ENCODE results near the gene OPTC.
A peak's percentile ranks its signal among the peaks of the same experiment; 100 is the strongest.
"Not testable (repeated sequence)": the region's sequence is repeated elsewhere in the genome, so short reads cannot be mapped to it uniquely, and the experiment has no call there.

The OPTC gene

GRCh38 chr1:203492748-203493130, 1.2 kb upstream of the OPTC start:
- DNase-seq, result no peak

DNA sequence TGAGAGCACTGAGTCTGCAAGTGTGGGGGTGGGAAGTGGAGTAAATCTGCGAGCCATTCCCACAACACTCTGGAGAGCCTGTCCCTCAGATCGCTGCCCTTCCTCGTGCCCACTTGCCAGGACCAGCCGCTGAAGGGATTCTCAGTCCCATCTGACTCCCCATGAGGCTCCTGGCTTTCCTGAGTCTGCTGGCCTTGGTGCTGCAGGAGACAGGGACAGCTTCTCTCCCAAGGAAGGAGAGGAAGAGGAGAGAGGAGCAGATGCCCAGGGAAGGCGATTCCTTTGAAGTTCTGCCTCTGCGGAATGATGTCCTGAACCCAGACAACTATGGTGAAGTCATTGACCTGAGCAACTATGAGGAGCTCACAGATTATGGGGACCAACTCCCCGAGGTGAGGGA, 1.9 kb downstream of the OPTC start:
- DNase-seq, result no peak

DNA sequence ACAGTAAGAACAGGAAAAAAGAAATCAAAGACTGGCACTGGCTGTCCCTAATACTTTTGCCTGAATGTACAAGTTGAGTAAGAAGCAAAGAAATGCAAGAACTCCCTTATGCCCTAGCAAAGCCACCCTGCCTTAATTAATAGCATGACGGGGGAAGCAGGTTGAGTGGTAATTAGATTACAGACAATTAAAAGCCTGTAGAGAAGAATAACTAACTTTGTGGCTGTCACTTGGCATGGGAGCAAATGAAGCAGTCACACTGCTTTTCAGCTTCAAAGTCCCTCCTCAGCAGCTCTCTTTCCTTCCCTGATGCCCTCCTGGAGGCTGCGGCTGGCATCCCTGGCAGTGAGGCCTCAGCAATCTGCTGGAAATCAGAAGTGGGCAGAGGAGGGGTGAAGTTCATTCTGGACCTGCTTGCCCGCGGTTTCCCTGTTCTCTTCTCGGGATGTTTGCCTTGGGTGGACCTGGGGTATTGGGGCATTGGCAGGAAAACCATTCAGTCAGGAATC, 3.4 kb downstream of the OPTC start:
- no peak for DNase-seq

GRCh38 chr1:203499643-203500278, 5.8 kb downstream of the OPTC start:
- no peak for DNase-seq

DNA sequence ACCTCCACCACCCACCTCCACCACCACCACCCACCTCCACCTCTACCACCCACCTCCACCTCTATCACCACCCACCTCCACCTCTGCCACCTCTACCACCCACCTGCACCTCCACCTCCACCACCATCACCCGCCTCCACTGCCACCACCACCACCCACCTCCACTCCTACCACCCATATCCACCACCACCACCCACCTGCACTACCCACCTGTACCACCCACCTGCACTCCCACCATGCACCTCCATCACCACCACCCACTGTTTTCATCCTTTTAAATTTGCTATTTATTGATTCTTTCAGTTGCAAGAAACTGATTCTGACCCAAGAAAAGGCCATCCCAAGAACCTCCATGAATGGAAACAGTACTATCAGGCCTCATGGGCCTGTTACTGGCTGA, 6.3 kb downstream of the OPTC start:
- no peak for DNase-seq

GRCh38 chr1:203503836-203504235, 9.9 kb downstream of the OPTC start:
- no peak for DNase-seq

GRCh38 chr1:203504400-203505250, 10.7 kb downstream of the OPTC start:
- peak; percentile 76 for DNase-seq

DNA sequence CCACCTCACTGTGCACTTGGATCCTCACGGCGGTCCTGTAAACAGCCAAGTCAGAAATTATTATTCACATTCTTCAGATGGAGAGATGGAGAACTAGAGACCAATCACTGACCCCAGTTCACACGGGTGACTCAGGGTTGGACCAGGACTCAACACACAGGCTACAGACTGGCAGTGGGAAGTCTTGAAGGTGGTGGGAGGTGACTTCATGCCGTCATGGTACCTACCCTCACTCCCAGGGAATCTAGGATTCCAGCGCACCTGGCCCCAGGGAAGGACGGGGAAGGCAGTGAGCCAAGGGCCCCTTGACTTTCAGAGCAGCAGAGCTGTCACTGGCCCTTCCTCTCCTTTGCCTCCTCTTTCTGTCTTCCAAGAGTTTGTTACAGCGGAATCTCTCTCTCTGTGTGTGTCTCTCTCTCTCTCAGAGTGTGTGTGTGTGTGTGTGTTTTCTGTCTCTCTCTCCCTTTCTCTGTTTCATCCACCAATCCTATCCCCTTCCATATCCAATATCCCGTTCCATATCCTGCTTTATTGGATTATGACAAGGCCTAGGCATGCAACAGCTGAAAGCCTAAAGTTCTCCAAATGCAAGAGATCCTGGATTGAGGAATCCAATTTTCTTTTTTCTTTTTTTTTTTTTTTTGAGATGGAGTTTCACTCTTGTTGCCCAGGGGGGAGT, 11.7 kb downstream of the OPTC start:
- DNase-seq, result no peak

GRCh38 chr1:203506858-203507626, 13.1 kb downstream of the OPTC start:
- no peak for DNase-seq

GRCh38 chr1:203507759-203508158, 13.8 kb downstream of the OPTC start:
- no peak for DNase-seq

GRCh38 chr1:203508463-203509073, 14.6 kb downstream of the OPTC start:
- DNase-seq, result no peak

DNA sequence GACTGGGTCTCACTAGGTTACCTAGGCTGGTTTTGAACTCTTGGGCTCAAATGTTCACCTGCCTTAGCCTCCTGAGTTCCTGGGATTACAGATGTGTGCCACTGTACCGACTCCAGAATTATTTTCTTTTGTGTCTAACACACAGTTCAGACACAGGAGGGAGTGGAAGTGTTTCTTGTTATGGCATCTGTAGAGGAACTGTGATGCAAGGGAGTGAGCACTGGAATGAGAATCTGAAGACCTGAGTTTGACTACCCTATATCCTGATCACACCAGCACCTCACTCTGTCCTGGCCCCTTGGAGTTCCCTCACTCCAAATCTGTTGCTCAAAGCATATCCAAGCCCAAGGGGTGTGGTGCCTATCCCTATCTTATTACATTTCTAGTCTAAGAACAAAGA, 15.2 kb downstream of the OPTC start:
- DNase-seq, result no peak

- DNase-seq, result no peak
Observed at GRCh38 chr1:203511513-203511912, 17.6 kb downstream of the OPTC start.

GRCh38 chr1:203511930-203512329, 18.0 kb downstream of the OPTC start:
- no peak for DNase-seq

DNA sequence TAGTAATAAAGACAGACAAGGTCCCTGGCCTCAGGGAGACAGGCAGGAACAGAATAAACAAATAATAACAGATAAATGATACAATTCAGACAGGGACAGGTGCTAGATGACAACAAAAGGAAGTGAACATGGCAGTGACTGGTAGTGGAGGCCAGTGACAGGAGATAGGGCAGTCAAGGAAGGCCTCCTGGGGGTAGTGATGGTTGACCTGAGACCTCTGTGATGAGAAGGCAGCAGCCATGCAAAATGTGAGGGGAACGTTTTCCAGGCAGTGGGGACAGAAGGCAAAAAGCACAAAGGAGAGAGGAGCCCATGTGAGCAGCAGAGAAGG, 18.5 kb downstream of the OPTC start:
- DNase-seq, result no peak

- DNase-seq, result peak; percentile 96
Observed at GRCh38 chr1:203512848-203513584, 19.1 kb downstream of the OPTC start.

DNA sequence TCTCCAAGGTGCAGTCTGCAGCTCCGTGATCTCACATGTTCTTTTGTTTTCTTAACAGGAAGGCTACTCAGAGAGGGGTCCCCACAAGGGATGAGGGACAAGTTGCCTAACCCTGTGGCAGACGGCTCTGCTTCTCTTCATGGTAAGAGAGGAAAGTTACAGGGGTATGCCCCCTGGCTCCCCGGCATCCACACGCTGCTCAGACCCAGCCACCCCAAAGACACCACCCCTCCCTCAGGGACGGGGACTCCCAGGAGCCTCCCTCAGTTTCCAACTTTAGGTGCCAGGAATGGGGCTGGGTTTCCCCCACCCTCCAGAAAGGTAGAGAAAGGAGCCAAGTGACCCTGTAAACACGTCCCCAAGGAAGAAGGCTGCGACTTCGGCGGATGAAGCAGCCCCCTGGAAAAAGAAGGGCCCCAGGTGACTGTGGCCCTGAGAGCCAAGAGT, 19.7 kb downstream of the OPTC start:
- no peak for DNase-seq

- DNase-seq, result no peak
Observed at GRCh38 chr1:203516184-203516583, 22.2 kb downstream of the OPTC start.

GRCh38 chr1:203516906-203517305, 23.0 kb downstream of the OPTC start:
- DNase-seq, result no peak

DNA sequence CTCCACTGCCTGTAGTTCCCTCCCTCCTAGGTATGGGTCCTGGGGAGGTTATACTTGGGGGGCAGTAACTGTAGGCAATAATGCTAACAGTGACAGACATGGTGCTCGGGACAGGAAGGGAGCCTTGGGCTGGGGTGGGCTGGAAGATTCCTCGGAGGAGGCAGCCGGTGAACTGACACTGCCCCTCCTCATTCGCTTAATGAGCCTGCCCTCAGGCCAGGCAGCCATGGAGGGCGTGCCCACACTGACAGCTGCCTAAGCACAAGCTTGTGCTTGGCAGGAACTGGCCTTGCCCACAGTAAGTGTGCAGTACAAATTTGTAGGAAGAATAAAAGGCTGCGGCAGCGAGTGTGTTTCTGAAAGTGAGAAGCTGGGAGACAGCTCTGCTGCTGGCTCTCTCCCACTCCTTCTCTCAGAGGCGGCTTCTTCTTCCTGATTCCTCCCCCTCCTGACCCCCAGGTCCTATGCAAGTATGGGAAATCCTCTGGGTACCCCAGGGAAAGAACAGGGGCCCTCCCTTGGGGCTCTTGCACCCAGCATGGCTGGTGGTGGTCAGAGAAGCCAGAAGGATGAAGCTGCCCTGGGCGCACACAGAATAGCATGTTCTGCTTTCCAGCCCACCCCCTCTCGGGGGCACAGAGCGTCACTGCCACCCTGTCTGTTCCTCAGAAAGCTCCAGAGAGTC, 23.6 kb downstream of the OPTC start:
- DNase-seq, result peak; percentile 36

GRCh38 chr1:203518139-203518538, 24.2 kb downstream of the OPTC start:
- not testable (repeated sequence) for DNase-seq
